ENCODE results near the gene LPP.

LPP gene

DNA sequence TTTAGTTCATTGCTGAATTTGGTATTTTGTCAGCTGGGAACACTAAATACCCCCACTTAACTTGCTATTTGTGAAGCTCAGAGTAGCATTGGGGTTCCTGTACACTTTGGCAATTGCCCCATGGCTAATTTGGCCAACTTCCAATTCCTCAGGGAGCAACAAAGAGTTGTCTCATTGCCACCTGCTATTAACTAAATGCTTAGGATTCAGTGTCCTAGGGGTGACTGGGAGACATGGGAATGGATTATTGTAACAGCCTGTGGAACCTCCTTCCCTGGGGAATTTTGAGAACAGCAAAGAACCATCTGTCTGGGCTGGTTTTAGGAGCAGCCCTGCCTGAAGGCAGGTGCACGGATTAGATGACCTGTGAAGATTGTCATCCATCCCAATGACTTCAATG, 580.4 kb downstream of the LPP start:
- DNase-seq, result peak in 9 of 51 donors; percentile 1 to 16 (median 4)

DNA sequence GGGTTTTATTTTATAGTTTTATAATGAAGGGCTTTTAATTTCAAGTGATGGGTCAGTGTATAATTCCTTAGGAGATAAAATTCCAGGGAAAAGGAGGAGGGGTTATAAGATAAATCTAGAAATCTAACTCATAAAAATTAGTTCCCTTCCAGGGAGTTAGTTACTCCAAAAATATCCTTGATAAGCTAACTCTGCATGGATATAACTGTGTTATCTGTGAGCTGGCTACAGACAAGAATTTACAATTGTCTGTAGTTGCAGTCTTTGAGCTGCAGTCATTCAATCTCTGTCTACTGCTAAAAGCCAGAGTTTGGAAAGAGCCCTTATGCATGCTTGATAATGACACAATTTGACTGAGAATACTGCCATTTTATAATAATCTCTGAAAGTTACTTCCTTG, 585.6 kb downstream of the LPP start:
- no peak for DNase-seq

DNA sequence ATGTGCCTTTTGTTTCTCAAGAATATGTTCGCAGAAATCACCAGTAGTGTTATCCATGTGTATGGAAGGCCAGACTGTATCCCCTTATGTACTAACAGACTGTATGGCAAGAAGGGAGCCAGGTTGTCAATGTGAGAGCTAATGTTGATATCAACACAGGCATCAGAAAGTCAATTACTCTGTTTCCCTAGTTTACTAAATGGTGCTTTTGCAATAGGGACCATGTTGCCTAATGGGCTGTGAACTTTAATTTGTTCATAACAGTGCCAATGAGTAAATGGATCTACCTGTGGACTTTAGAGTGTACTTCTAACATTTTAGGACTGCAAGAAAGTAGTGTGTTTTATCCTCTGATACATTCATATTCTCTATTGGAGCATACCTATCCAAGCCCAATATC, 586.1 kb downstream of the LPP start:
- no peak for DNase-seq

DNA sequence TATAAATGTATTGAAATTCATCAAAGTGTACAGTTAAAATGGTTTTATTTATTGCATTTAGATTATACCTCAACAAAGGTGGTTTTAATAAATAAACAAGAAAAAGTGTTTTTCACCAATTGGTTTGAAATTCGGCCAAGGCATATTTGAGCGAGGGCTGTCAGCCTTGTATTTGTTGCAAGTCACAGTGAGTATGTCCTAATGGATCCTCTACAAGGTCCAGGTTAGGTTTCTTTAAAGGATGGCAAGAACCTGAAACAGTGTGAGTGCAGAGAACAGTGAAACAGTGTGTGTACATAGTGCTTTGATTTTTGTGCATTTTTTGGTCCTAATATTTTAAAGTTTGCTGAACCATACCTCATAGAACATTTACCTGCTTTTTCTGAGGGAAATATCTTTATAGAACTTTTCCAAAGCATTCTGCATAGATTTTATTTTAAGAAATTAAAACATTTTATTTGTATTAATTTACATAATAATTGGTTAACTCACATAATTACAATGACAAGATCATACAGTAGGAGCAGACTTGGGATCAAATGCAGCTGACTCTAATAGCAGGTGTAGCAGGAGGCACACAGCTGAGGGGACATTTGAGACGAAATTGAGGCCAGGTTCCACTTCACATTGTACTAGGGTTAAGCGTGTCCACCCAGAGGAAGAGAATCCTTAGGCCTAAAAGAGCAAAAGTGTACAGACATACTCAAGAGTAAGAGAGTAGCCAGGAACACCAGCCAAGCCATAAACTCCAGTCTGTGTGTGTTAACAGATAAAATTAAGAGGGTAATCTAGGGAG, 589.0 kb downstream of the LPP start:
- DNase-seq, result no peak

DNA sequence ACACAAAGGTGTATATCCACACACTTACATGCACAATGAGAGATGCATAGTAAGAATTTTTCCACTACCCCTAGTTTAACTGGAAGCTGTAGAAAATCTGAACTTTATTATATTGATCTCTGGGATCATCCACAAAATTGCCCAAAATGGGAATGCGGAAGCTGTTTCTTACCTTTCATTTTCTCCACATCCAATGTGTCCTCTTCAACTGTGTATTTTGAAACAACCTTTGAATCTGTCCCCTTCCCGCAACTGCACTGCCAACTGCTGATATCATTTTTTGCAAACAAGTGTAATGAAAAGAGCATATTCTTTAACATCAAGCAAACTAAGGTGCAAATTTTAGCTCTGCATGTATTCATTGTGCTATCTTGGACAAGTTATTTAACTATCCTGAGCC, 590.2 kb downstream of the LPP start:
- DNase-seq, result no peak

DNA sequence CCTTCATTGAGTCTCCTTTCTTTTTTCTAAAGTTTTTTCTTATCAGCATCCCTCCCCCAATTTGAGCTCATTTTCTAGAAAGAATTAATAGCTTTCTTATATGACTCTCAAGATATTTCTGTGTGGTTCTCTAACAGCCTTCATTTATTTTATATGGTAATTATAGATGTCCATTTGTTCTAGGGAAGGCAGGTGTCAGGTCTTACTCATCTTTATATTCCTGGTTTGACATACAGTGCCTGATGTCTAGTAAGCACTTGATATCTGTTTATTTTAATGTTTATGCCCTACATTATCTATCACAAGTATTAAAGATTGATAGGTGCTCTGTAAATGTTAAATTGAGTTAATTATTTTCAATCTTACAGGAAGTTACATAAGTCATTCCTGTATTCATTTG, 591.1 kb downstream of the LPP start:
- DNase-seq, result no peak

DNA sequence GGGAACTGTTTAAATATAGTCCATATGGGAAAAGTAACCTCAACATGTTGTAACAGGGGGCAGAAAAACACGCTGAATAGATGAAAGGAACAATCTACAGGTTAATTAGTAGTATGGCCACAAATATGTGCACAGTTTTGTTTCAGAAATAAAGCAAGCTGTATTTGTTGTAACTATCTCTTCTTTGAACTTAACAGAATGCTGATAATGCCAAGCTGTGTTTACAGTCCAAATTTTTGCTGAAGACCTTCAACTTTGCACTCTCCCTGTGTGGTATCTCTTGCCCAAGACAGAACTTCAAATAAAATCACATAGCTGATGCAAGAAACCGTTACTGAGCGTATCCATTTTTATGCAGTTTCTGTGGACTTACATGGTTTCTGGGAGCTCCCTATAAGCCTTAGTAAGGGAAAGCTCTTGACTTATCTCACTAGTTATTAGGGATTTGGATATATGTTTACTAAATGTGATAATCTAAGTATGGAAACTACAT, 592.4 kb downstream of the LPP start:
- DNase-seq, result no peak

DNA sequence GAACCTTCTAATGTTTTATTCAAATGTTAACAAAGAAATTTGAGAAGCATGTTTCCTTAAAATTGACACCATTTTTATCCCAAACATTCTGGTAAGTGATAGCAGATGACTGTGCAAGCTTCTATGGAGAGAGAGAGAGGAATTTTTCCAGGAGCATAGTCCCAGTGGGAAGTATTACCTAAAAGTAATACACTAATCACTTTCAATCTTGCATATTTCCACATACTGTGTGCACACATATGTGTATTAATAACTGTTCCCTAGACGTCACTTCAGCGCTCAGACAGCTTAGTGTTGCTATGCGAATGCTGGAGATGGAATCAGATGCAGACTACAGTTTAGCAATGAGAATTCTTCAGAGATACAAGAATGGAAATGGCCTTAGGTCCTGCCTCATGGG, 593.5 kb downstream of the LPP start:
- DNase-seq, result no peak

DNA sequence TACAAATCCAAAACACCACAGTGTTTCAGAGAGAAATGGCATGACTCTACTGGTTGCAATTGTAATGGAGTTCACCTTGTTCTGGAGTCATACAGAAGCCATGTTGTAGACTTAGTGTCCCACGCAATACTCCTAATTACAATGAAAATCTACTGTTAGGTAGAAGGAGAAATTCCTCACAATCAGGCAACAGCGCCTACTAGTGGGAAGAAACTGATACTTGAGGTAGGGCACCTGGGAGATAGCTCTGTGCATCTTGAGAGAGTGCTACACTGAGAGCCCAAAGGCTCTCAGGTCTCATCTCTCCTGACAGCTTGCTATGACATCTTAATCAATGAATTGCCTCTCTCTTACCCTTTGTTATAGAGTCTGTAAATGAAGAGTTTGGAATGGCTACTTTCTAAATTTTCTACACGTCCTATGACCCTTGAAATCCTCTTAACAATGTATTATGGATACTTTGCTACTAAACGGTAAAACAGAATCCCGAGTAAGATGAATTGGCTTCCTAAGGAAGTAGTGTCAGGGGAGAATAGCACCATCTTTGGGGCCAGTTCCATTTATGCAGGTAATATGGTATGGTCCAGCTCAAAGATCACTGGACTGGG, 595.2 kb downstream of the LPP start:
- no peak for DNase-seq

DNA sequence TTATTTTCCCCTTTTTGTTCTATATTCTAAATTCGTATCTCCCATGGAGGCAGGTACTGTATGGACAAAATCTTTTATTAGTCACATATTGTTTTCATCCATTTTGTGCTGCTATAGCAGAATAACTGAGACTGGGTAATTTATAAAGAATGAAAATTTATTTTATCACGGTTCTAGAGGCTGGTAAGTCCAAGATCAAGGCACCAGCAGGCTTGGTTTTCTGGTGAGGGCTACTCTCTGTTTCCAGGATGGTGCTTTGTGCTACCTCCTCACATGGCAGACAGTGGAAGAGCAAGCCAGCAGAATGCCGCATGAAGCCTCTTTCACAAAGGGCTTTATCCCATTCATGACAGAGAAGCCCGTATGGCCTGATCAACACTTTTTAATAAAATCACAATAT, 595.9 kb downstream of the LPP start:
- DNase-seq, result no peak

DNA sequence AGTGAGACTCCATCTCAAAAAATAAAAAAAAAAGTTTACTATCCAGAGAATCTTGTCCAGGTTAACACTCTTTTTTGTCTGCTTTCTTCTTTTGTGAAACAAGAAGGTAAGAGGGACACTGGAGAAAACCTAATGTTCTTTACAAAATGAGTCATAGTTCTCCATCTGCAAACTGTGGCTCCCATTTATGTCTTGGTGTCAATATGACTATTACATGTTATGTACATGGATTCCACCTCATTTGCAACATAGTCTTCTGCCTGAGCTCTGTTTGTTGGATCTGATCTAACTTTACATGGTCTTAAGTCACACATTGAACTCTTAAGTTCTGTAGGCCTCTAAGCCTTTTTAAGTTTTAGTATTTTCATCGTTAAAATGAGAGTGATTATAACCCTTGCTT, 596.7 kb downstream of the LPP start:
- no peak for DNase-seq

DNA sequence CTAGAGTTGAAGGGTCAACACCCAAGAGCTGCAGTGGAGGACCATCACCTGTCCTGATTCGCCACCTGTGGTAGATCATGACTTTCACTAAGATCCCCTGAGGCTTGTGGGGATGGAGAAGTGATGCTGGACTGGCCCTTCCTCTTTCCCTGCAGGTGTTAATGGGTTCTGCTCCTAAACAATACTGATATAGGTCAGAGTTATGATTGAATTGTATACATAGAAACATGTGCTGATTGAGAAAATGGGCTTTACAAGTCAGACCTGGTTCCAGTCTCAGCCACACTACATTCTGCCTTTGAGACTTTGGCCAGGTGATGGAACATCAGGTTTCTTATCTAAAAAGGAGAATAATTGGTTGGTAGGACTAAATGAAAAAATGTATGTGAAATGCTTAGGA, 598.9 kb downstream of the LPP start:
- no peak for DNase-seq

DNA sequence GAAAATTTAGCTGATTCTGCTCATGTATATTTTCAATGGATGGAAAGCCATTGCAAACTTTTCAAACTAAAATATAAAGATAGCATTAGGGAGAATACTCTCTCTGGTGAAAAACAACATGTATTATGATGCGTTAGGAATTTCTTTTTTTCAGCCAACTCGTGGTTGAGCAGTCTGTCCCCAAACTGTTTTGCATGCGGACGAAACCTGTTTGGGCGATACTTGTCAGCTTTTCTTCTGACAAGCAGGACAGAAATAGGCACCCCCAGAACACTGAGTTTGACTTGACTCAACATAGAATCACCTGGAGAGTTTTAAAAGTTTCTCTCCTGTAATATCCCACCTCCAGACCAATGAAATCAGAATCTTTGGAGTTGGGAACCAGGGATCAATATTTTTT, 600.3 kb downstream of the LPP start:
- DNase-seq, result no peak

DNA sequence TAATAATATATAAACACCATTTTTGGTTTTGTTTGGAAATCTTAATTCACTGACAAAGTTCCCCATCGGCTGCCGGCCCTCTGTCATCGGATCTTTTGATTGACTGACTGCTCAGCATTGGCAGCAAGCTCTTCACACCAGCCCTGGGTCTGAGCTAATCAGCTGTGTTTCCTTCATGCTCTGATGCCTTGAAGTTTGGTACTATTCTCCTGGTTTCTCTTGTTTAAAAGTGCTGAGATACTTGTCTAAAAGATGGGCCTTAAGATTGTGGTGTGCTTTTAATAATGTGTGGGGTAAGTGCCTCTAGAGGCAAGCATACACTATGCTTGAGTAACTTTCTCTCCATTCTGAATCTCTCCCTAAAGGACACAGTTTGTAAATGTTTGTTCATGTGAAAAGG, 602.3 kb downstream of the LPP start:
- DNase-seq, result no peak

DNA sequence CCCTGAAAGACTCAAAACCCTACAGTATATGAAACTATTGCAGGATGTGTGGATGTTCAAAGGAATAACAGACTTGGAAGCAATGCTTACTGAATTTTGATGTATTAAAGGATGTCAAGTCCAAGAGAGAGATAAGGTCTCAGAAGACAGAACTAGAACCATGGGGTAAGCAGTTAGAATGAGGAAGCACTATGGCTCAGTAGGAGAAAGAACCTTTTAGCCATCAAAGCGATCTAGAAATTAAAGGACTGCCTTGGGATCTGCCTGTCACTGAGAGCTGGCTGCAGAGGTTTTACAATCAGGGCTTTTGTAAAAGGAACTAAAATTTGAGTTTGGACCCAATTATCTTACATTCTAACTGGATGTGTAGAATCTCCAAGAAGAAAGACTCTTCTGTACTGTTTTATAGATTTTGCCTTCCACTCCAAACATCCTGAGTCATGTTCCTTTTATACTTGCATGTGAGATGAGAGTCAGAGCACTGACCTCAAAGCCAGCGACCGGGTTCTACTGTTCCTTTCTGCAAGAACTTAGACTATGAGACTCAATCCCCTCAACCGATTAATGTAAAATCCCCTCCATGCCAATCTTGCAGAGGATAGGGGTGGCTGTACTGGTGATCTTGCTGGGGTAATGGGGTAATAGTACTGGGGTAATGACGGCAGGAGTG, 605.5 kb downstream of the LPP start:
- DNase-seq, result no peak

DNA sequence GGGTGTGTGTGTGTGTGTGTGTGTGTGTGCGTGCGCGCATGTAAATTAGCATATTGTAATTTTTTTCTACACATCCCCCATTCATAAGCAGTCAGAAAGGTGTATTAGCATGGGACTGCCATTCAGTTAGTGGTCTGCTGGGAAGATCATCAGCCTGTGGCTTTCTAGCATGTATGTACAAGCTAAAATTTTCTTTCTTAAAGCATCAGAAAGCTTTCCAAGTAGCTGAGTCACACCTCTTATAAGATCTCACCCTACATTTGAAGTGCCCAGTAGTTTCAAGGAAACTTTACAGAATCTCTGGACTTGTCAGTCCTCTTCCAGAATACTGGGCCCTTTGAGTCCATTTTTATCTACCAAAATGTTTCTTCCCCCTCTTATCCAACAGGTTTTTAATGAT, 606.5 kb downstream of the LPP start:
- no peak for DNase-seq

DNA sequence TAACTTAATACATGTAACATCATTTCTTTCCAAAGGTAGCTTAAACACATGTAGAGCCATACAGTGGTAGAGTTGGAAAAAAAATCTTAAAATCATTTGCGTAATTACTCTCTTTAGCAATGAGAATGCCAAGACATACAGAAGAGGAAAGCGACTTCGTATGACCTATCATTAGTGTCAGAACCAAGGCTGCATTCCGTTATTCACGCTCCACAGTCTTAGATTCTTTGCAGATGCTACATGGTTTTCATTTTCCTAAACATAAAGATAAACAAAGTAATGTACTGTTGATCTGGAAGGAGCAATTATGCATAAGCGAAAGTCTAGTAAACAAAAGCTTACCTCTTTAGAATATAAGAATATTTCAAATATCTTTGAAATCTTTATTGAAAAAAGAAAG, 607.5 kb downstream of the LPP start:
- no peak for DNase-seq

DNA sequence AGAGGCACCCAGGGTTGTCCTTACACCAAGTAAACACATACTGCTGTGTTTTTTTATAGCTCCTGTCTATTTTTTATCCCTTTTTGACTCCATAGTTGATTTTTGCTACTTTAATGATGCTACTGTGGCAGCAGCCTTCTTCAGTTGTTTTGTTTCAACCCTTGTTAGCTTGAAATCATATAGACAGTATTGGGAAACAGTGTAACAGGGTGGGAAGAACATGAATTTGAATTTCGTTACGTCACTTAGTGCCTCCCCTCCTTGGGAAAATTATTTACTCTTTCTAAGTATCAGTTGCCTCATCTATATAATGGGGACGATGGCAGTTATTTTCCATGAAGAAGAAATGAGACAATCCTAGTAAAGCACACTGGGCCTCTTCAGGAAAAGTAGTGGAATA, 608.0 kb downstream of the LPP start:
- no peak for DNase-seq

DNA sequence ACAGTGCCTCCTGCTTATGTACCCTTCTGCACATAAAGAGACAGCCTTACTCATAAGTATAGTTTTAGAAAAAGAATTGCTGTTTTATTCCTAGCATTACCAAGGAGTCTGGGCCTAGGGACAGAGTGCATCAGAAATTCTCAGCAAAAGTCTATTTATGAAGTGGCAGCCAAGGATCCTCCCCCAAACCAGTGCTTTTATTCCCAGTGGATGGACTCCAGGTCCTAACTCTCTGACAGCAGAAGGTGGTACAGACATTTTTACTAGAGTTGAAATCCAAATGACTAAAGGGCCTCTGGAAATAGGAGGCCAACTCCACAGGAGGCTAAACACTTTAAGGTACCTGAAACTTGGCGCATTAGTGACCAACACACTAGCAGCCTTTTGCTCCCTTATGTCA, 610.7 kb downstream of the LPP start:
- DNase-seq, result peak in 1 of 51 donors; percentile 3

DNA sequence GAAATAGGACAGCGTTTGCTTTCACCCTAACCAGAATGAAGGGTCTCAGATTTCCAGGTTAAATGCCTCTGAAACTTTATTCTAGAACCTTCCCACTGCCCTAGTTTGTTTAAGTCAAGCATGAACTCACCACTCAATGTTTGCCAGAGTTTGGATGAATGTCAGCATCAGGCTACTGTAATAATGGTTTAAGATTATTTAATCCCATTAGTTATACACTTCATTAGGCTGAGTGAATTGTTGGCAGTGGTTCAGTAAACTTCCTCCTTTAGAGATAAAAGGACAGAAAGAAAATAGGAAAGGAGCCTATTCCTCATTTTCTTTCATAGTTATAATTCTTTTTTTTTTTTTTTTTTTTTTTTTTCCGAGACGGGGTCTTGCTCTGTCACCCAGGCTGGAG, 615.9 kb downstream of the LPP start:
- DNase-seq, result no peak

DNA sequence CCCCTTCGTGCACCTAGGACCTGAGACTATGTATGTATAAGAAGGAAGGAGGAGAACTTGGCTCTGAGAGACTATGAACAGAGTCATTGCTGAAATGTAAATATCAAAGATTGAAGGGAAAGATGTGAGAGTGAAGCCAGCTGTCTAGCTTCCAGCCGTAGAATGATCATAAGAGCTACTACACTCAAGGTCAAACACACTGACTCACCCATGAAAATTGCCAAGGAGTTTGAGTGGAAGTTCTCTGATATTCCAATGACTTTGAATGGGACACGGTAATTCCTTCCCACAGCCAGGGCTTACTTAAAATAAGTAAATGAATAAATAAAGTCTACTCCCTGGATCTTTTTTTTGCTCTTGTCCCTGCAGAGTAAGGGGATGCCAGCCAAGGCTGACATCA, 618.9 kb downstream of the LPP start:
- DNase-seq, result no peak

DNA sequence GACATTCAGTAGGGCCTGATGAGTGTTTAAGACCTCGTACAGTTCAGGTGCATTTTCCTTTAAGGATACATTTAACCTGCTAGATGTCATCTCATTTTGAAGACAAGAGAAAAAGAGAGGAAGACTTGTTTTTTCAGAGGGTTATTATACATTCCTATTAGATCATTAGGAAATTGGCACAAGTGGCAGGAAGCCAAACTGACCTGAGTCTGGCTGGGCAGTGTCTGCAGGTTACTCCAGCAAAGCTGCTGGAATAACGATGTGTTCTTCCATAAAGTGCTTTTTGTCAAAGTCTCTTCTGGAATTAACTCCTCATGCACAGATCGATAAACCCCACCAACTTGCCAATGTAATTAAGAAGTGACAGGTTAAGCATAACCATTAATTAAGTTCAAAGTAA, 621.5 kb downstream of the LPP start:
- no peak for DNase-seq

DNA sequence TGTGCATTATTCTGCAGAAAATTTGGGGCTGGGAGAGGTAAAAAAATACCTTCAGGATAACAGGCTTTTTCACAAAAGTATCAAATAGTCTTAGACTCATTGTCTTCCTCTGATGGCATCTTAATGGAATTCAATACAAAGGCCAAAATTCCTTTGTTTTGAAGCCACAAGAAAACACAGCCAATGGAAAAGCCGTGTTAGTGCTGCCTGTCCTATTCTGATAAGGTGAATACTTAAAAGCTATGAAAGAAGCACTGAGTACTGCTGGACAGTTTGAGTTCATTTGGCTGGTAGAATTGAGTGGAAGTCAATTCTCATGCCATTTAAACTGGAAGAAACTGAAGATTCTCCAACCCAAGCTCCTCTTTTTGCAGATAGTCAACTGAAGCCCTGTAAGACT, 622.5 kb downstream of the LPP start:
- no peak for DNase-seq
